K562 (cell line): ENCODE results near the gene DENND2A. TPM values are rescaled to one million over a fixed set of nuclear protein-coding genes. Genes with fewer than 3 reads are reported as not detected.

Experiments used
- ELF1 ChIP-seq: fragments of 200-800 bp; sonication (Bioruptor generic); IDR thresholded peaks from 2 replicates; pipeline ENCODE4 v1.6.1; 2016; ENCODE audit warnings: missing genetic modification characterization, missing compliant biosample characterization
- GATAD2B ChIP-seq: fragments of 450-650 bp; IDR thresholded peaks from 2 replicates; pipeline ENCODE4 v1.6.1; 2017; ENCODE audit warnings: mild to moderate bottlenecking, borderline replicate concordance
- GTF2E2 ChIP-seq: fragments of 200-800 bp; sonication (Bioruptor generic); IDR thresholded peaks from 2 replicates; pipeline ENCODE4 v1.6.1; 2016; ENCODE audit warnings: missing genetic modification characterization, missing compliant biosample characterization
- HEY1 ChIP-seq: fragments of 250-450 bp; sonication (Bioruptor Pico); IDR thresholded peaks from 2 replicates; pipeline ENCODE4 v1.5.0; 2020; ENCODE audit warnings: mild to moderate bottlenecking, moderate library complexity, borderline replicate concordance
- KDM2B ChIP-seq: fragments of 250-450 bp; sonication (Bioruptor Pico); IDR thresholded peaks from 2 replicates; pipeline ENCODE4 v1.8.0; 2021; ENCODE audit warnings: mild to moderate bottlenecking, moderate library complexity
- NR1H2 ChIP-seq: sonication (generic); formaldehyde crosslinking; IDR thresholded peaks from 2 replicates; pipeline ENCODE4 v1.4.0; 2020; ENCODE audit warnings: mild to moderate bottlenecking, missing genetic modification reagents
- POLR2A ChIP-seq: fragments of 450-650 bp; conservative IDR thresholded peaks from 2 replicates; pipeline ENCODE4 v1.6.1; 2016
- RFX7 ChIP-seq: fragments of 250-450 bp; sonication (Bioruptor Pico); IDR thresholded peaks from 2 replicates; pipeline ENCODE4 v1.5.1; 2021; ENCODE audit warnings: mild to moderate bottlenecking
- TEAD1 ChIP-seq, 2 experiments: fragments of 450-650 bp in 1 of 2; sonication (generic) in 1 of 2; formaldehyde crosslinking; IDR thresholded peaks; 2 replicates each; pipeline versions ENCODE4 v1.4.0 to v1.8.0; 2020 to 2022; ENCODE audit warnings: mild to moderate bottlenecking in 2 of 2, missing genetic modification reagents in 1 of 2
- TGIF2 ChIP-seq: sonication (generic); formaldehyde crosslinking; IDR thresholded peaks from 2 replicates; pipeline ENCODE4 v1.8.1; 2022; ENCODE audit warnings: mild to moderate bottlenecking, missing genetic modification reagents, moderate library complexity
- THAP12 ChIP-seq: fragments of 250-450 bp; sonication (Bioruptor Pico); IDR thresholded peaks from 2 replicates; pipeline ENCODE4 v1.9.0; 2021; ENCODE audit warnings: mild to moderate bottlenecking, inconsistent platforms
- ZBTB5 ChIP-seq: fragments of 450-650 bp; IDR thresholded peaks from 2 replicates; pipeline ENCODE4 v1.6.1; 2017; ENCODE audit warnings: antibody characterized with exemption
- ZFX ChIP-seq: sonication (generic); formaldehyde crosslinking; IDR thresholded peaks from 2 replicates; pipeline ENCODE4 v1.8.0; 2022; ENCODE audit warnings: mild to moderate bottlenecking, missing genetic modification reagents, moderate library complexity
- ZKSCAN1 ChIP-seq: fragments of 150-350 bp; IDR thresholded peaks from 2 replicates; pipeline ENCODE4 v1.6.1; 2016; ENCODE audit warnings: low read depth, low read length
- ZNF143 ChIP-seq: sonication (generic); formaldehyde crosslinking; IDR thresholded peaks from 2 replicates; pipeline ENCODE4 v1.9.0; 2022; ENCODE audit warnings: mild to moderate bottlenecking, missing genetic modification reagents
- ZNF507 ChIP-seq: conservative IDR thresholded peaks from 2 replicates; pipeline ENCODE4 v1.6.1; 2017; ENCODE audit warnings: missing genetic modification characterization, missing compliant biosample characterization
- ZNF740 ChIP-seq, 3 experiments: fragments of 200-800 bp in 1 of 3; sonication (Bioruptor generic) in 1 of 3; sonication (generic) in 1 of 3; formaldehyde crosslinking in 1 of 3; IDR thresholded peaks; 2 replicates each; pipeline versions ENCODE4 v1.6.1 to v1.8.0; 2016 to 2022; ENCODE audit warnings: mild to moderate bottlenecking in 2 of 3, missing compliant biosample characterization in 2 of 3, missing genetic modification characterization in 2 of 3, missing genetic modification reagents in 1 of 3
- polyA plus RNA-seq, 8 experiments: library from polyadenylated mRNA; depleted of rRNA in 4 of 8; stranded (reverse) in 5 of 8; unstranded in 3 of 8; fragments of >200 nt; fragmentation: Nextera tagmentation in 2 of 8; fragmentation: Illumina TruSeq in 1 of 8; extraction: Ambion mirVana in 2 of 8; extraction: Trizol in 1 of 8; gene quantifications; 2 replicates each; pipeline versions ENCODE4 v1.2.1 to v1.2.3, GENCODE V29; 2011 to 2014; ENCODE audit warnings: inconsistent platforms in 1 of 8, missing spikeins in 1 of 8
- total RNA-seq, 7 experiments: library from RNA; depleted of rRNA in 6 of 7; stranded (reverse); fragments of >200 nt in 6 of 7; fragmentation: Illumina TruSeq in 2 of 7; extraction: Trizol in 2 of 7; gene quantifications; 2 replicates each; pipeline versions ENCODE4 v1.2.1 to v1.2.3, GENCODE V29; 2011 to 2021; ENCODE audit warnings: low replicate concordance in 1 of 7
- TF ChIP-seq, protein P1 (sequence below): sonication (generic); formaldehyde crosslinking; IDR thresholded peaks from 2 replicates; pipeline ENCODE4 v1.8.0; 2023; ENCODE audit warnings: mild to moderate bottlenecking, missing genetic modification reagents
- TF ChIP-seq, protein P2 (sequence below), 2 experiments: fragments of 450-650 bp; conservative IDR thresholded peaks; 2 replicates each; pipeline ENCODE4 v1.6.1; 2017; ENCODE audit warnings: mild to moderate bottlenecking in 2 of 2, moderate library complexity in 2 of 2

Gene DENND2A
- total and polyA plus RNA-seq, 9 of the 15 experiments (the other 6 are each of a cell fraction or from before 2014, with no cell fraction given), result not detected

- TF ChIP-seq, protein P1, sequence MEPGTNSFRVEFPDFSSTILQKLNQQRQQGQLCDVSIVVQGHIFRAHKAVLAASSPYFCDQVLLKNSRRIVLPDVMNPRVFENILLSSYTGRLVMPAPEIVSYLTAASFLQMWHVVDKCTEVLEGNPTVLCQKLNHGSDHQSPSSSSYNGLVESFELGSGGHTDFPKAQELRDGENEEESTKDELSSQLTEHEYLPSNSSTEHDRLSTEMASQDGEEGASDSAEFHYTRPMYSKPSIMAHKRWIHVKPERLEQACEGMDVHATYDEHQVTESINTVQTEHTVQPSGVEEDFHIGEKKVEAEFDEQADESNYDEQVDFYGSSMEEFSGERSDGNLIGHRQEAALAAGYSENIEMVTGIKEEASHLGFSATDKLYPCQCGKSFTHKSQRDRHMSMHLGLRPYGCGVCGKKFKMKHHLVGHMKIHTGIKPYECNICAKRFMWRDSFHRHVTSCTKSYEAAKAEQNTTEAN (CRISPR knock-in tag), result 0 out of 2 replicates have a peak, but pooled peaks have one; percentile 61
- no peak for TF ChIP-seq HEY1 (CRISPR knock-in tag)
- no peak for TF ChIP-seq TGIF2 (CRISPR knock-in tag)
- peak; percentile 93 for TF ChIP-seq ZFX (CRISPR knock-in tag)
- TF ChIP-seq ZKSCAN1, result no peak
- TF ChIP-seq ELF1 (tag), result no peak
- TF ChIP-seq THAP12 (CRISPR knock-in tag), result peak; percentile 69; the same call in 1 of the 2 replicates
- no peak for TF ChIP-seq ZNF143 (CRISPR knock-in tag)
- TF ChIP-seq ZBTB5, result no peak
- peak; percentile 48; the same call in 1 of the 2 replicates for TF ChIP-seq POLR2A
- TF ChIP-seq, protein P2, sequence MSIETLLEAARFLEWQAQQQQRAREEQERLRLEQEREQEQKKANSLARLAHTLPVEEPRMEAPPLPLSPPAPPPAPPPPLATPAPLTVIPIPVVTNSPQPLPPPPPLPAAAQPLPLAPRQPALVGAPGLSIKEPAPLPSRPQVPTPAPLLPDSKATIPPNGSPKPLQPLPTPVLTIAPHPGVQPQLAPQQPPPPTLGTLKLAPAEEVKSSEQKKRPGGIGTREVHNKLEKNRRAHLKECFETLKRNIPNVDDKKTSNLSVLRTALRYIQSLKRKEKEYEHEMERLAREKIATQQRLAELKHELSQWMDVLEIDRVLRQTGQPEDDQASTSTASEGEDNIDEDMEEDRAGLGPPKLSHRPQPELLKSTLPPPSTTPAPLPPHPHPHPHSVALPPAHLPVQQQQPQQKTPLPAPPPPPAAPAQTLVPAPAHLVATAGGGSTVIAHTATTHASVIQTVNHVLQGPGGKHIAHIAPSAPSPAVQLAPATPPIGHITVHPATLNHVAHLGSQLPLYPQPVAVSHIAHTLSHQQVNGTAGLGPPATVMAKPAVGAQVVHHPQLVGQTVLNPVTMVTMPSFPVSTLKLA (conservative IDR thresholded peaks at IDR 0.05), result no peak
- no peak for TF ChIP-seq ZNF507 (tag)
- no peak for TF ChIP-seq RFX7 (CRISPR knock-in tag)
- 0 out of 2 replicates have a peak, but pooled peaks have one; percentile 26 for TF ChIP-seq ZNF740 (CRISPR knock-in tag; IDR thresholded peaks at IDR 0.05)
- TF ChIP-seq ZNF740 (tag; IDR thresholded peaks at IDR 0.05), result no peak
- 0 out of 4 replicates have a peak, but pooled peaks of 1 of the 2 experiments have one; percentile 9 for TF ChIP-seq TEAD1 (CRISPR knock-in tag; IDR thresholded peaks at IDR 0.05)
- 0 out of 2 replicates have a peak, but pooled peaks have one; percentile 3 for TF ChIP-seq GTF2E2 (tag)
- peak; percentile 81 for TF ChIP-seq KDM2B (CRISPR knock-in tag)
- no peak for TF ChIP-seq NR1H2 (CRISPR knock-in tag)
- TF ChIP-seq GATAD2B, result peak; percentile 88
Measured at GRCh38 chr7:140673063-140673773, 32.6 kb upstream of the DENND2A start (continued).
